K562 (cell line): ENCODE results near the gene FUNDC2. TPM values are rescaled to one million over a fixed set of nuclear protein-coding genes. Genes with fewer than 3 reads are reported as not detected.

ENCODE experiments used
- polyA plus RNA-seq, 8 experiments: library from polyadenylated mRNA; depleted of rRNA in 4 of 8; stranded (reverse) in 5 of 8; unstranded in 3 of 8; fragments of >200 nt; fragmentation: Nextera tagmentation in 2 of 8; fragmentation: Illumina TruSeq in 1 of 8; extraction: Ambion mirVana in 2 of 8; extraction: Trizol in 1 of 8; gene quantifications; 2 replicates each; pipeline versions ENCODE4 v1.2.1 to v1.2.3, GENCODE V29; 2011 to 2014; ENCODE audit warnings: inconsistent platforms in 1 of 8, missing spikeins in 1 of 8
- total RNA-seq, 7 experiments: library from RNA; depleted of rRNA in 6 of 7; stranded (reverse); fragments of >200 nt in 6 of 7; fragmentation: Illumina TruSeq in 2 of 7; extraction: Trizol in 2 of 7; gene quantifications; 2 replicates each; pipeline versions ENCODE4 v1.2.1 to v1.2.3, GENCODE V29; 2011 to 2021; ENCODE audit warnings: low replicate concordance in 1 of 7
- TF ChIP-seq, protein P1 (sequence below), 2 experiments: fragments of 450-650 bp; formaldehyde crosslinking in 1 of 2; IDR thresholded peaks; 2 replicates each; pipeline versions ENCODE4 v1.4.0 to v1.6.1; 2014 to 2020; ENCODE audit warnings: mild to moderate bottlenecking in 2 of 2, borderline replicate concordance in 1 of 2, low read depth in 1 of 2

Gene FUNDC2
- total and polyA plus RNA-seq, 9 of the 15 experiments (the other 6 are each of a cell fraction or from before 2014, with no cell fraction given) = 50.6 to 235 (median 123) TPM

DNA sequence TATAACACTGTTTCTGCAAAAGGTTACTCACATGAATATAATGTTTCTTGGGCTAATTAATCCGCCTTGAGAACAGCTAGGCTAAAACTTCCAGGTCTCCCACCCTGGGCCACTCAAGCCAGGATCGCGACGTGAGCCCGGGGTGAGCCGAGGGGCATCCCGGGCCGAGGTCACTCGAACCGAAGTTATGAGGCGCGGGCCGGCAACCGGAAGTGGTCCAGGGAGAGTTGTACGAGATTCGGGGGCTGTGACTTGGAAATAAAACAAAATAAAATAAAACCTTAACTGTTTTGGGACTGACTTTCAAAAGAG is 44.0 kb downstream of the FUNDC2 start (continued):
- TF ChIP-seq, protein P1, sequence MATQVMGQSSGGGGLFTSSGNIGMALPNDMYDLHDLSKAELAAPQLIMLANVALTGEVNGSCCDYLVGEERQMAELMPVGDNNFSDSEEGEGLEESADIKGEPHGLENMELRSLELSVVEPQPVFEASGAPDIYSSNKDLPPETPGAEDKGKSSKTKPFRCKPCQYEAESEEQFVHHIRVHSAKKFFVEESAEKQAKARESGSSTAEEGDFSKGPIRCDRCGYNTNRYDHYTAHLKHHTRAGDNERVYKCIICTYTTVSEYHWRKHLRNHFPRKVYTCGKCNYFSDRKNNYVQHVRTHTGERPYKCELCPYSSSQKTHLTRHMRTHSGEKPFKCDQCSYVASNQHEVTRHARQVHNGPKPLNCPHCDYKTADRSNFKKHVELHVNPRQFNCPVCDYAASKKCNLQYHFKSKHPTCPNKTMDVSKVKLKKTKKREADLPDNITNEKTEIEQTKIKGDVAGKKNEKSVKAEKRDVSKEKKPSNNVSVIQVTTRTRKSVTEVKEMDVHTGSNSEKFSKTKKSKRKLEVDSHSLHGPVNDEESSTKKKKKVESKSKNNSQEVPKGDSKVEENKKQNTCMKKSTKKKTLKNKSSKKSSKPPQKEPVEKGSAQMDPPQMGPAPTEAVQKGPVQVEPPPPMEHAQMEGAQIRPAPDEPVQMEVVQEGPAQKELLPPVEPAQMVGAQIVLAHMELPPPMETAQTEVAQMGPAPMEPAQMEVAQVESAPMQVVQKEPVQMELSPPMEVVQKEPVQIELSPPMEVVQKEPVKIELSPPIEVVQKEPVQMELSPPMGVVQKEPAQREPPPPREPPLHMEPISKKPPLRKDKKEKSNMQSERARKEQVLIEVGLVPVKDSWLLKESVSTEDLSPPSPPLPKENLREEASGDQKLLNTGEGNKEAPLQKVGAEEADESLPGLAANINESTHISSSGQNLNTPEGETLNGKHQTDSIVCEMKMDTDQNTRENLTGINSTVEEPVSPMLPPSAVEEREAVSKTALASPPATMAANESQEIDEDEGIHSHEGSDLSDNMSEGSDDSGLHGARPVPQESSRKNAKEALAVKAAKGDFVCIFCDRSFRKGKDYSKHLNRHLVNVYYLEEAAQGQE (IDR thresholded peaks at IDR 0.05; ENCODE audit: borderline replicate concordance) = no peak
- TF ChIP-seq, protein P1 (CRISPR knock-in tag; IDR thresholded peaks at IDR 0.05; ENCODE audit: low read depth) = 0 out of 2 replicates have a peak, but pooled peaks have one; percentile 14
